ENCODE results near the gene TEX48.

DNA sequence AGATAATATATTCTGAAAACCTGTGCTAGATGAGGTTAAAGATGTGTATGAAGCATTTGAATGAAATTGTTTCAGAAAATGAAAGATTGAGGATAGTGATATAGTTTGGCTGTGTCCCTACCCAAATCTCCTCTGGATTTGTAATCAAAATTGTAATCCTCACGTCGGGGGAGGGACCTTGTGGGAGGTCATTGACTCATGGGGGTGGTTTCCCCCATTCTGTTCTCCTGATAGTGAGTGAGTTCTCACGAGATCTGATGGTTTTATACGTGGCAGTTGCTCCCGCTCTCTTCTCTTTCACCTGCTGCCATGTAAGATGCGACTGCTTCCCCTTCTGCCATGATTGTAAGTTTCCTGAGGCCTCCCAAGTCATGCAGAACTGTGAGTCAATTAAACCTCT lies 2.0 kb upstream of the TEX48 start:
- TF ChIP-seq POLR2A (IDR thresholded peaks at IDR 0.05; ENCODE audit: low read length) (no peak), GATA1 (IDR thresholded peaks at IDR 0.05; ENCODE audit: low read depth, low read length) (no peak)

Measured in erythroblast (primary cell).